Effector memory CD4-positive, alpha-beta T cell (primary cell): ENCODE results near the gene MDP1.
A peak's percentile ranks its signal among the peaks of the same experiment; 100 is the strongest.

Source experiments
- DNase-seq, 3 donors: peaks; one replicate each; pipeline ENCODE4 v3.0.0-alpha.2; 2020
- H3K27ac ChIP-seq: 2 replicates; pipeline ENCODE4 v1.7.0; 2013; ENCODE audit warnings: mild to moderate bottlenecking, low read length, moderate library complexity; ENCODE audit not compliant: insufficient read depth, poor library complexity, severe bottlenecking
- H3K27me3 ChIP-seq: replicated peaks from 2 replicates; pipeline ENCODE4 v1.7.0; 2013; ENCODE audit warnings: mild to moderate bottlenecking, low read length; ENCODE audit not compliant: insufficient read depth, control insufficient read depth, poor library complexity, severe bottlenecking
- H3K36me3 ChIP-seq: 2 replicates; pipeline ENCODE4 v1.7.0; 2013; ENCODE audit warnings: mild to moderate bottlenecking, low read length, moderate library complexity; ENCODE audit not compliant: control insufficient read depth, insufficient read depth
- H3K4me1 ChIP-seq: 2 replicates; pipeline ENCODE4 v1.7.0; 2013; ENCODE audit warnings: low read length, mild to moderate bottlenecking; ENCODE audit not compliant: control insufficient read depth, insufficient read depth, poor library complexity, severe bottlenecking
- H3K4me3 ChIP-seq: 2 replicates; pipeline ENCODE4 v1.7.0; 2013; ENCODE audit warnings: low read length, low read depth, mild to moderate bottlenecking; ENCODE audit not compliant: insufficient read depth, poor library complexity, severe bottlenecking
- H3K9me3 ChIP-seq: 2 replicates; pipeline ENCODE4 v1.7.0; 2013; ENCODE audit warnings: mild to moderate bottlenecking, low read length, moderate library complexity; ENCODE audit not compliant: control insufficient read depth

The MDP1 gene

GRCh38 chr14:24198814-24199524, 16.9 kb downstream of the MDP1 start:
- H3K4me3 ChIP-seq: no peak overlapping the region
- H3K9me3 ChIP-seq: no peaks in the 10 kb centered on the region
- H3K36me3 ChIP-seq: peaks cover 5% of the 10 kb centered on the region
- no peak overlapping the region for H3K27ac ChIP-seq
- no peaks in the 10 kb centered on the region for H3K27me3 ChIP-seq
- peaks cover 12% of the 10 kb centered on the region for H3K4me1 ChIP-seq
- DNase-seq: no peak

DNA sequence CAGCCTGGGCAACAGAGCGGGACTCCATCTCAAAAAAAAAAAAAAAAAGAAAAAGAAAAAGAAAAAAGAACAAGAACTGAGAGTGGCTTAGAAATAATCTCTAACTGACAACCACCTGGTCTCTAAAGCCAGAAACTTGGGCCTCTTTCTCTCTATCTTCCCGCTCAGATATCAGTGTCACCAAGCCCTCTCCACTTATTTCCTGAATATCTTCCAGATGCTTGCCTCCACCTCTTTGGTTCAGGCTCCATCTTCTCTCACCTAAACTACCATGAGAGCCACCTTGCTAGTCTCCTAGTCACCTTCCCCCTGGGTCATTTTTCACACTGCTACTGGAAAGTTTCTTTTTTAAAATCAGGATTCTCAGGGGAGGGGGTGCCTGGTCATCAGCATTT, 18.8 kb downstream of the MDP1 start:
- Histone ChIP-seq H3K4me3 (no peak overlapping the region), H3K36me3 (peaks cover 6% of the 10 kb centered on the region), H3K27ac (no peak overlapping the region), H3K27me3 (no peaks in the 10 kb centered on the region), H3K9me3 (no peaks in the 10 kb centered on the region), H3K4me1 (peaks cover 12% of the 10 kb centered on the region)
- no peak for DNase-seq

- Histone ChIP-seq H3K27me3 (no peaks in the 10 kb centered on the region), H3K4me3 (peak overlapping the region; percentile 81), H3K27ac (peak overlapping the region; percentile 99), H3K36me3 (peaks cover 6% of the 10 kb centered on the region), H3K9me3 (no peaks in the 10 kb centered on the region), H3K4me1 (peaks cover 12% of the 10 kb centered on the region)
- DNase-seq: no peak
Observed at GRCh38 chr14:24196071-24197055, 19.5 kb downstream of the MDP1 start.

GRCh38 chr14:24195186-24196070, 20.4 kb downstream of the MDP1 start, which contains the start of gene TM9SF1:
Gene TM9SF1 (minus strand): TSS chr14:24195441. CDS start chr14:24195019, 422 bp downstream.
- no peaks in the 10 kb centered on the region for H3K9me3 ChIP-seq
- H3K4me1 ChIP-seq: peaks cover 12% of the 10 kb centered on the region
- peak within 1 kb of the TSS; percentile 99 for H3K27ac ChIP-seq
- H3K4me3 ChIP-seq: peak within 1 kb of the TSS; percentile 81
- DNase-seq: peak; percentile 80 to 92 (median 83)
- H3K36me3 ChIP-seq: peaks cover 6% of the 10 kb centered on the region
- no peaks in the 10 kb centered on the region for H3K27me3 ChIP-seq

DNA sequence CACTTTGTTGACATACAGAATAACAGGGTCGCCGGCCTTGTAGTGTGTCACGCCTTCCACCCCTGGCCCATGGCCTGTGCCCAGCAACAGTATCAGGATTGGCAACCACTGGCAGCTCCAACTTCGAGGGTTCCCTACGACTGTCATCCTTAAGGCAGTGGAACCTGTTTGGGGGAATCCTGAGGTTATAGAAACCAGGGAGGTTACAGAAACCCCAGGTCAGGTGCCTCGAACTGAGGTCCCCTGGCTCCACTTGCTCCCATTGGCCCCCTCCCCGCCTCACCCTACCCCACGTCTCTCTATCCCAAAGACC, 21.0 kb downstream of the MDP1 start:
- no peaks in the 10 kb centered on the region for H3K9me3 ChIP-seq
- DNase-seq: no peak
- H3K4me3 ChIP-seq: peak overlapping the region; percentile 81
- peaks cover 12% of the 10 kb centered on the region for H3K4me1 ChIP-seq
- H3K27me3 ChIP-seq: no peaks in the 10 kb centered on the region
- H3K36me3 ChIP-seq: peaks cover 12% of the 10 kb centered on the region
- peak overlapping the region; percentile 99 for H3K27ac ChIP-seq

GRCh38 chr14:24194186-24194872, 21.5 kb downstream of the MDP1 start:
- Histone ChIP-seq H3K4me1 (peaks cover 12% of the 10 kb centered on the region), H3K27me3 (no peaks in the 10 kb centered on the region), H3K4me3 (peak overlapping the region; percentile 81), H3K27ac (peak overlapping the region; percentile 99), H3K9me3 (no peaks in the 10 kb centered on the region), H3K36me3 (peaks cover 12% of the 10 kb centered on the region)
- DNase-seq: no peak

GRCh38 chr14:24192933-24193332, 22.9 kb downstream of the MDP1 start:
- no peaks in the 10 kb centered on the region for H3K27me3 ChIP-seq
- H3K4me3 ChIP-seq: no peak overlapping the region
- no peak for DNase-seq
- H3K27ac ChIP-seq: no peak overlapping the region
- H3K9me3 ChIP-seq: no peaks in the 10 kb centered on the region
- H3K4me1 ChIP-seq: peaks cover 21% of the 10 kb centered on the region
- H3K36me3 ChIP-seq: peaks cover 12% of the 10 kb centered on the region

DNA sequence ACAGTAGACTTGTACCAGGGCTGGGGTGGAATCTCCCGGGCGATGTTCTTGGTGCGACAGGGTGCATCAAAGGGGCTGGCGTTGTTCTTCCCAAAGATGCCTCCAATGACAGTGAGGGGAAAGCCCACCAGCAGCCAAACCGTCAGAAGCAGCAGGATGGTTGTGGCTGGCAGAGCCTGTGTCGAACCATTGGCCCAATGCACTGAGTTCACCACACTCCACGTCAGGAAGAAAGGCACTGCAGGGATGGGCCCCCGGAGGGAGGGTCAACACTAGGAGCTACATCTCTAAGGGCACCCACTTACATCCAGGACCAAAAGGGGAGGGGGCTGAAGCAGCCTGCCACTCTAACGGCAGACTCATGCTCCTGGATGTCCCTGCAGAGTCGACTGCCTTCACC, 25.4 kb downstream of the MDP1 start:
- Histone ChIP-seq H3K27me3 (no peaks in the 10 kb centered on the region), H3K27ac (no peak overlapping the region), H3K9me3 (no peaks in the 10 kb centered on the region), H3K36me3 (peaks cover 29% of the 10 kb centered on the region), H3K4me3 (no peak overlapping the region), H3K4me1 (peaks cover 28% of the 10 kb centered on the region)
- DNase-seq: no peak

DNA sequence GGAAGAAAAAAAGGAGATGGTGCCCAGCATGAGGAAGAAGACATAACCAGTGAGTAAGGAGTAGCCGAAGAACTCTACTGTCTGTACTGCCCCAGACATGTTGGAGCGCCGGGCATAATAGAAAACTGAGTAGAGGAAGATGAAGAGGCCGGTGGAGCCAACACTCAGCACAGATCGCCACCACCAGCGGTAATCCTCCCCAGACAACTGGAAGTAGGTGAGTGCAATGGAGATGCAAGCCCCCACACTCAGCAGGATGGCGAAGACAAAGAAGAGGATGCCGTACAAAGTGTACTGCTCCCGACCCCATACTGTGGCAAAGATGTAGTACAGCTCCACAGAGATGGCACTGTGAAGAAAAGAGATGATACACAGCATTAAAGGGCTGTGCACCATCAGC, 26.4 kb downstream of the MDP1 start:
- Histone ChIP-seq H3K4me3 (no peak overlapping the region), H3K9me3 (no peaks in the 10 kb centered on the region), H3K4me1 (peaks cover 20% of the 10 kb centered on the region), H3K36me3 (peaks cover 37% of the 10 kb centered on the region), H3K27me3 (no peaks in the 10 kb centered on the region), H3K27ac (peak overlapping the region; percentile 81)
- DNase-seq: no peak
